OCI-LY3 (cell line): Measurements from ENCODE around the gene ARL5B.

Experiments
- H2AFZ ChIP-seq: fragments of 200-600, 300-600 bp; shearing (Covaris generic); 2 replicates; pipeline ENCODE4 v1.6.0; 2014; ENCODE audit warnings: antibody characterized with exemption, low read depth, low read length
- H3K27ac ChIP-seq: fragments of 200-600, 300-600 bp; sonication (generic); 2 replicates; pipeline ENCODE4 v1.5.1; 2014; ENCODE audit warnings: mild to moderate bottlenecking, low read length, moderate library complexity, mixed read lengths
- H3K27me3 ChIP-seq: fragments of 200-600, 300-600 bp; sonication (generic); 2 replicates; pipeline ENCODE4 v1.6.1; 2014; ENCODE audit warnings: low read depth, low read length, mixed read lengths
- H3K36me3 ChIP-seq: fragments of 200-600, 300-600 bp; sonication (generic); replicated peaks from 2 replicates; pipeline ENCODE3; 2014; ENCODE audit warnings: low read depth, low read length, mixed read lengths
- H3K4me1 ChIP-seq: fragments of 300-600, 200-600 bp; sonication (generic); 2 replicates; pipeline ENCODE4 v1.6.1; 2014; ENCODE audit warnings: low read length, mixed read lengths
- H3K4me2 ChIP-seq: fragments of 200-600, 300-600 bp; sonication (generic); 2 replicates; pipeline ENCODE4 v1.6.1; 2014; ENCODE audit warnings: low read length, mixed read lengths
- H3K4me3 ChIP-seq: fragments of 300-600, 200-600 bp; sonication (generic); 2 replicates; pipeline ENCODE4 v1.5.1; 2014; ENCODE audit warnings: antibody characterized with exemption, mild to moderate bottlenecking, low read length, moderate library complexity
- H3K79me2 ChIP-seq: fragments of 300-600, 200-600 bp; shearing (Covaris generic); 2 replicates; pipeline ENCODE4 v1.6.1; 2014; ENCODE audit warnings: mild to moderate bottlenecking, low read length, mixed read lengths
- H3K9ac ChIP-seq: fragments of 300-600, 200-600 bp; shearing (Covaris generic); 2 replicates; pipeline ENCODE4 v1.6.0; 2014; ENCODE audit warnings: mild to moderate bottlenecking, low read length, moderate library complexity
- H3K9me3 ChIP-seq: fragments of 200-600, 300-600 bp; shearing (Covaris generic); 2 replicates; pipeline ENCODE4 v1.6.1; 2014; ENCODE audit warnings: low read length, mixed read lengths; ENCODE audit not compliant: insufficient read depth
- H4K20me1 ChIP-seq: fragments of 200-600, 300-600 bp; sonication (generic); 2 replicates; pipeline ENCODE4 v1.6.1; 2016; ENCODE audit warnings: low read length, mixed read lengths; ENCODE audit not compliant: insufficient read depth
- EZH2phosphoT487 ChIP-seq: fragments of 200-600 bp; shearing (Covaris generic); IDR thresholded peaks from 2 replicates; pipeline ENCODE4 v1.6.1; 2018; ENCODE audit warnings: antibody characterized with exemption, mixed run types, low read depth
- TF ChIP-seq, protein P1 (sequence below): fragments of 200-600, 300-600 bp; sonication (generic); IDR thresholded peaks from 2 replicates; pipeline ENCODE4 v1.5.1; 2014; ENCODE audit warnings: antibody characterized with exemption, low read length, low read depth

Gene ARL5B

DNA sequence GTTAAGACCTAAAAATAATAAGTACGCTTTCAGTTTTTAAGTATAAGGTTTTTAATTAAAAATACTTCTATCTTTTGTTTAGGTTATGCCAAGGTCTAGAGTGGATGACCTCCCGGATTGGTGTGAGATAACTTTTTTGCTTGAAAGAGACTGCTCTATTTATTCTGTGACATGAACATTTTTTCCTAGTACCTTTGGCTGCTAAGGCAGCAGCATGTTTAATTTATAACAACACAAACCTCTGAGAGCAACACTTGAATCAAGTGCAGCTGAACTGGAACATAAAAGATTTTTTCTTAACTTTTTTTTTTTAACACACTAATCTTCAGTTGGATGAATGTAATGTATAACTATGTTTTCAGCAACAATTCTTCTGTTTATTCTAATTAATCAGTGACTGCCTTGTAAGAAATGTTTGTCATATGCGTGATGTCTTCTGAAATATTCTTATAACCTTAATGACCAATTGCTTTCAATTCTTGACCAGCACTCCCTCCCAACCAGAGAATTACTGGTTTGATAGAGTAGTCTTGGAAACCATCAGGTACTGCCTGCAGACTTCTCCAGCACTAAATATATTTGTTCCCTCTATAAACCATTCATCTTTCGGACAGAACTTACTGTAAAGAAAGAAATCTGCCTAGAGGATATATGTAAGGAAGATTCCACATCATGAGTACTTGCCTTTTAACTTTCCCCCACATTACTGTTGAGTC lies 16.0 kb downstream of the ARL5B start:
- Histone ChIP-seq H3K27ac (no peak overlapping the region), H3K9ac (no peak overlapping the region), H3K36me3 (peaks cover 12% of the 10 kb centered on the region), H4K20me1 (no peaks in the 10 kb centered on the region; the same call in 1 of the 2 replicates), H3K79me2 (no peaks in the 10 kb centered on the region), H3K9me3 (no peaks in the 10 kb centered on the region), H3K4me3 (no peak overlapping the region), H3K4me2 (no peak overlapping the region), H3K4me1 (no peaks in the 10 kb centered on the region), H2AFZ (no peak overlapping the region), H3K27me3 (no peaks in the 10 kb centered on the region)
- TF ChIP-seq EZH2phosphoT487 = no peak
- TF ChIP-seq, protein P1, sequence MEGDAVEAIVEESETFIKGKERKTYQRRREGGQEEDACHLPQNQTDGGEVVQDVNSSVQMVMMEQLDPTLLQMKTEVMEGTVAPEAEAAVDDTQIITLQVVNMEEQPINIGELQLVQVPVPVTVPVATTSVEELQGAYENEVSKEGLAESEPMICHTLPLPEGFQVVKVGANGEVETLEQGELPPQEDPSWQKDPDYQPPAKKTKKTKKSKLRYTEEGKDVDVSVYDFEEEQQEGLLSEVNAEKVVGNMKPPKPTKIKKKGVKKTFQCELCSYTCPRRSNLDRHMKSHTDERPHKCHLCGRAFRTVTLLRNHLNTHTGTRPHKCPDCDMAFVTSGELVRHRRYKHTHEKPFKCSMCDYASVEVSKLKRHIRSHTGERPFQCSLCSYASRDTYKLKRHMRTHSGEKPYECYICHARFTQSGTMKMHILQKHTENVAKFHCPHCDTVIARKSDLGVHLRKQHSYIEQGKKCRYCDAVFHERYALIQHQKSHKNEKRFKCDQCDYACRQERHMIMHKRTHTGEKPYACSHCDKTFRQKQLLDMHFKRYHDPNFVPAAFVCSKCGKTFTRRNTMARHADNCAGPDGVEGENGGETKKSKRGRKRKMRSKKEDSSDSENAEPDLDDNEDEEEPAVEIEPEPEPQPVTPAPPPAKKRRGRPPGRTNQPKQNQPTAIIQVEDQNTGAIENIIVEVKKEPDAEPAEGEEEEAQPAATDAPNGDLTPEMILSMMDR = no peak

DNA sequence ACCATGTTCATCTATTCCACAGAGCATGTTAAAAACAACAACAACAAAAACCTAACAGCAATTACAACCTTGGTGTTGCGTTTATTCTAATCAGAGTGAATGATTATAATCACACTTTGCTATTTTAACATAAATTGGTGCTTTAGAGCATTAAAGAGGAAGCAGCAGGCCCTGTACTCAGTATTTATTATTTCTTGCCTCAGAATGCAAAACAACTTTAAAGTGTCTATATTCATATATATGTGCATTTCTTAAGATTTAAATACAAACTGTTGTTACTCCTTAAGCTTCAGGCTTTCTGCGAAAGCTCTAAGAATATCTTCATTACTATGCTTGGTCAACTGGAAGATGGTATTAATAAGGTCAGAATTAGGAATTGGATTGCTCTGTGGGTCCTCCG lies 21.5 kb downstream of the ARL5B start:
- H3K9me3 ChIP-seq = no peaks in the 10 kb centered on the region
- no peaks in the 10 kb centered on the region for H3K27me3 ChIP-seq
- peaks cover 3% of the 10 kb centered on the region for H3K36me3 ChIP-seq
- TF ChIP-seq, protein P1 = no peak
- no peak for TF ChIP-seq EZH2phosphoT487
- H3K4me3 ChIP-seq = no peak overlapping the region
- H3K4me2 ChIP-seq = no peak overlapping the region
- no peak overlapping the region for H3K27ac ChIP-seq
- H3K4me1 ChIP-seq = no peaks in the 10 kb centered on the region
- no peak overlapping the region for H3K9ac ChIP-seq
- H3K79me2 ChIP-seq = no peaks in the 10 kb centered on the region
- H2AFZ ChIP-seq = no peak overlapping the region
- H4K20me1 ChIP-seq = no peaks in the 10 kb centered on the region

DNA sequence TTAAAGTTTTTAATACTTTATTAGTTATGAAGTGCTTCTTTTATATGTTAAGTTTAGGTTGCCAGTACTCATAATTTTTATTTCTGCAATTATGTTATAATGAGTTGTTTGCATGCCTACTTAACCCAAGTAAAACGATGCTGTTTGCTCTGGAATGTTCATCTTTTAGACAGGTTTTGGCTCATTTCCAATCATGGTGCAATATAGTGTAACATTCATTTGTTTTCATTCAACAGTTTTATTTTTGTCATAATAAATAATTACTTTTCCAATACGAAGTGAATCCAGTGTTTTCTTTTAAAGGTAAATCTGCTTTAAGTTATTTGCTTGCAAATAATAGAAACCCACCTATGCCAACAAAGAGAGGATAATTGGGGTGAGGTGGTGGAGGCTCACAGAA lies 22.1 kb downstream of the ARL5B start:
- Histone ChIP-seq H3K4me2 (no peak overlapping the region), H3K79me2 (no peaks in the 10 kb centered on the region), H3K27ac (no peak overlapping the region), H3K4me3 (no peak overlapping the region), H3K9ac (no peak overlapping the region), H4K20me1 (no peaks in the 10 kb centered on the region), H3K27me3 (no peaks in the 10 kb centered on the region), H3K9me3 (no peaks in the 10 kb centered on the region), H3K36me3 (peaks cover 3% of the 10 kb centered on the region), H3K4me1 (no peaks in the 10 kb centered on the region), H2AFZ (no peak overlapping the region)
- TF ChIP-seq, protein P1 = no peak
- no peak for TF ChIP-seq EZH2phosphoT487

DNA sequence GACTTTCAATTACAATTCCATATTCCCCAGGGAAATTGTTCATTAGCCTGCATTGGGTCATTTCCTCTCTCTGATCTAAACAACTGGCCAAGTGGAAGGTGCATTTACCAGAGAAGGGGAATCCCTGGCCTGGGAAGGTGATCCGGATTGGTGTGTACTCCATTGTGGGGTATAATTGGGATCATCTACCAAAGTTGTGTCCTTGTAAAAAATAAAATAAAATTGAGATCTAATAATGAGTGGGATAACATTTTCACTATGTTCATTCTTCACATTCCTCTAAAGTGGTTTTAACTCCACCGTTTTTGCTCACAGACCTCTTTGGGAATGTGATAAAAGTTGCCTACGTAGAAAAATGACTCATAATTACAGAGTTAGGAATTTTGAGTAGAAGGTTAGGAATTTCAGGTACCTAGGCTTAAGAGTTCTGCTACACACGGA lies 22.8 kb downstream of the ARL5B start:
- no peak overlapping the region for H2AFZ ChIP-seq
- no peaks in the 10 kb centered on the region for H3K27me3 ChIP-seq
- no peak overlapping the region for H3K4me3 ChIP-seq
- H3K79me2 ChIP-seq = no peaks in the 10 kb centered on the region
- no peak for TF ChIP-seq EZH2phosphoT487
- TF ChIP-seq, protein P1 = no peak
- H3K36me3 ChIP-seq = peaks cover 3% of the 10 kb centered on the region
- H3K4me2 ChIP-seq = no peak overlapping the region
- no peak overlapping the region for H3K27ac ChIP-seq
- no peaks in the 10 kb centered on the region for H3K4me1 ChIP-seq
- no peaks in the 10 kb centered on the region for H3K9me3 ChIP-seq
- H3K9ac ChIP-seq = no peak overlapping the region
- H4K20me1 ChIP-seq = no peaks in the 10 kb centered on the region
